GM23248 (cell line): ENCODE results near the gene TMEM95. TPM values are rescaled to one million over a fixed set of nuclear protein-coding genes. Genes with fewer than 3 reads are reported as not detected.

Experiments used
- DNase-seq: peaks from one replicate; pipeline ENCODE4 v3.0.0-alpha.2; 2015
- H2AFZ ChIP-seq: fragments of 200-600 bp; sonication (generic); 2 replicates; pipeline ENCODE4 v1.6.1; 2016; ENCODE audit warnings: antibody characterized with exemption
- H3F3A ChIP-seq: fragments of 200-600 bp; sonication (generic); 2 replicates; pipeline ENCODE4 v1.6.1; 2016; ENCODE audit warnings: mild to moderate bottlenecking, antibody characterized with exemption, mixed run types; ENCODE audit not compliant: insufficient read depth
- H3K27ac ChIP-seq: fragments of 200-600 bp; sonication (generic); 2 replicates; pipeline ENCODE4 v1.5.1; 2016; ENCODE audit warnings: mild to moderate bottlenecking
- H3K27me3 ChIP-seq: fragments of 200-600 bp; sonication (generic); replicated peaks from 2 replicates; pipeline ENCODE4 v1.6.1; 2016; ENCODE audit warnings: mild to moderate bottlenecking; ENCODE audit not compliant: insufficient read depth
- H3K36me3 ChIP-seq: fragments of 200-600 bp; sonication (generic); 2 replicates; pipeline ENCODE4 v1.6.1; 2016; ENCODE audit warnings: low read depth, mild to moderate bottlenecking
- H3K4me1 ChIP-seq: fragments of 200-600 bp; sonication (generic); 2 replicates; pipeline ENCODE4 v1.6.1; 2016; ENCODE audit warnings: mild to moderate bottlenecking; ENCODE audit not compliant: insufficient read depth
- H3K4me2 ChIP-seq: fragments of 200-600 bp; sonication (generic); one replicate; pipeline ENCODE4 v1.6.1; 2016; ENCODE audit warnings: mild to moderate bottlenecking; ENCODE audit not compliant: unreplicated experiment
- H3K4me3 ChIP-seq: fragments of 200-600 bp; sonication (generic); 2 replicates; pipeline ENCODE4 v1.5.1; 2016; ENCODE audit warnings: mild to moderate bottlenecking
- H3K79me2 ChIP-seq: fragments of 200-600 bp; sonication (generic); 2 replicates; pipeline ENCODE4 v1.6.1; 2016; ENCODE audit warnings: mild to moderate bottlenecking; ENCODE audit not compliant: insufficient read depth
- H3K9ac ChIP-seq: fragments of 200-600 bp; sonication (generic); 2 replicates; pipeline ENCODE4 v1.6.1; 2016; ENCODE audit warnings: mild to moderate bottlenecking
- H3K9me2 ChIP-seq: fragments of 200-600 bp; sonication (generic); 2 replicates; pipeline ENCODE4 v1.6.1; 2016; ENCODE audit warnings: mixed run types, mild to moderate bottlenecking, moderate library complexity; ENCODE audit not compliant: insufficient read depth
- H3K9me3 ChIP-seq: fragments of 200-600 bp; sonication (generic); one replicate; pipeline ENCODE4 v1.6.1; 2017; ENCODE audit warnings: low read depth
- H4K20me1 ChIP-seq: fragments of 200-600 bp; sonication (generic); 2 replicates; pipeline ENCODE4 v1.6.0; 2016; ENCODE audit not compliant: insufficient read depth
- EZH2 ChIP-seq: fragments of 200-600 bp; sonication (generic); IDR thresholded peaks from 2 replicates; pipeline ENCODE4 v1.6.1; 2018; ENCODE audit warnings: antibody characterized with exemption, mild to moderate bottlenecking; ENCODE audit not compliant: insufficient read depth, poor library complexity, severe bottlenecking
- EZH2phosphoT487 ChIP-seq: fragments of 200-600 bp; sonication (generic); IDR thresholded peaks from 2 replicates; pipeline ENCODE4 v1.6.1; 2018; ENCODE audit warnings: antibody characterized with exemption, moderate library complexity, mild to moderate bottlenecking, low read depth; ENCODE audit not compliant: insufficient read depth
- WGBS, 2 experiments: methylation state at CpG; one replicate each; pipeline ENCODE4 v1.1.6; 2015 to 2017; ENCODE audit warnings: low lambda C conversion rate in 2 of 2, low coverage in 1 of 2; ENCODE audit errors: missing lambda C conversion rate in 2 of 2; 5-methylcytosine and 5-hydroxymethylcytosine counted together
- in situ Hi-C: fragments of 300-500 bp; cut with MboI; formaldehyde crosslinking; loops from 2 replicates; pipeline ENCODE4 v1.15.0; 2020
- polyA plus RNA-seq: library from polyadenylated mRNA; unstranded; fragments of >200 nt; fragmentation: Nextera tagmentation; extraction: Ambion mirVana; gene quantifications from 2 replicates; pipeline ENCODE4 v1.2.1, GENCODE V29; 2016
- total RNA-seq: library from RNA; depleted of rRNA; stranded (reverse); fragments of >200 nt; shearing (Covaris generic); gene quantifications from 2 replicates; pipeline ENCODE4 v1.2.3, GENCODE V29; 2014

The TMEM95 gene
- total and polyA plus RNA-seq, 2 experiments from 2014 or later, result not detected

DNA sequence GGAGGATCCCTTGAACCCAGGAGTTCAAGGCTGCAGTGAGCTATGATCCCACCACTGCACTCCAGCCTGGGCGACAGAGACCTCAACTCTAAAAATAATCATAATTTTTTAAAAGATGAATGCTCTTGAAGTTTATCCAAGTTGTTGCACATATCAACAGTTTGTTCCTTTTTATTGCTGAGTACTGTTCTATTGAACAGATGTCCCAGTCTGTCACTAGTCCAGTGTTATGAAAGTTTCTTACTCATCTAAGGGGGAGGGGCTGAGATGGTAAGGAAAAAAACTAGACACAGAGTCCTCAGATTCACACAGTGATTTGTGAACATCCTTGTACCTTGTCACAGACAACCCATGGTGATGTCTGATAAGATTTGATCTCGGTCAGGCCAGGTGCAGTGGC lies 14.8 kb upstream of the TMEM95 start:
- Histone ChIP-seq H3K79me2 (no peaks in the 10 kb centered on the region), H3K9me3 (no peaks in the 10 kb centered on the region), H3K4me2 (no peak overlapping the region), H3K36me3 (no peaks in the 10 kb centered on the region), H3K27me3 (peaks cover 8% of the 10 kb centered on the region; the same call in 1 of the 2 replicates), H3K9ac (no peak overlapping the region), H3K4me1 (no peaks in the 10 kb centered on the region), H2AFZ (no peak overlapping the region), H3K27ac (no peak overlapping the region), H4K20me1 (no peaks in the 10 kb centered on the region), H3F3A (no peaks in the 10 kb centered on the region), H3K4me3 (no peak overlapping the region), H3K9me2 (no peaks in the 10 kb centered on the region)
- in situ Hi-C loops, result no loop called here
- 28 to 35% methylated on average over 2 of the region's 2 CpGs for WGBS, 2 experiments
- TF ChIP-seq EZH2phosphoT487, result no peak
- no peak for TF ChIP-seq EZH2
- peak; percentile 62 for DNase-seq

DNA sequence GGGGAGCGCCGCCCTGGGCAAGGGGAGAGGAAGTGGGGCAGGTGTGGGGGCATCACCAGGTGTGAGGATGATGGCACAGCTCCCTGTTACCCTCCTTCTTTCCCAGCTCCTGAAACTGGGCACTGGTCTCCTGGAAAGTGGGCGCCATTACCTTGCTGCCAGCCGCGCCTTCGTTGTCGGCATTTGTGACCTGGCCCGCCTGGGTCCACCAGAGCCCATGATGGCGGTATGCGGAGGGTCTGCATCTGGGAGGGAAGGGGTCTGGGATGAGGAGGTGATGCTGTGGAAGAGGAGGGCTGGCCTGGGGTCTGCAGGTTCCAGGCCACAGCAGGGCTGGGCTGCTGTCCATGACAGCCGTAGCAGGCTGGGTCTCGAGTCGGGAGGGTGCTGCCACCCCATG lies 13.1 kb upstream of the TMEM95 start:
- Histone ChIP-seq H3K27ac (no peak overlapping the region), H3K9me2 (no peaks in the 10 kb centered on the region), H3K4me1 (no peaks in the 10 kb centered on the region), H2AFZ (no peak overlapping the region), H3K27me3 (peaks cover 8% of the 10 kb centered on the region; the same call in 1 of the 2 replicates), H3K36me3 (no peaks in the 10 kb centered on the region), H3K9ac (no peak overlapping the region), H4K20me1 (no peaks in the 10 kb centered on the region), H3K4me2 (no peak overlapping the region), H3K79me2 (no peaks in the 10 kb centered on the region), H3F3A (0 out of 2 replicates have a peak, but pooled peaks cover 6% of the 10 kb centered on the region), H3K4me3 (no peak overlapping the region), H3K9me3 (no peaks in the 10 kb centered on the region)
- no peak for DNase-seq
- no peak for TF ChIP-seq EZH2
- no peak for TF ChIP-seq EZH2phosphoT487
- in situ Hi-C loops, result no loop called here
- 85 to 87% methylated on average over 13 of the region's 13 CpGs for WGBS, 2 experiments

DNA sequence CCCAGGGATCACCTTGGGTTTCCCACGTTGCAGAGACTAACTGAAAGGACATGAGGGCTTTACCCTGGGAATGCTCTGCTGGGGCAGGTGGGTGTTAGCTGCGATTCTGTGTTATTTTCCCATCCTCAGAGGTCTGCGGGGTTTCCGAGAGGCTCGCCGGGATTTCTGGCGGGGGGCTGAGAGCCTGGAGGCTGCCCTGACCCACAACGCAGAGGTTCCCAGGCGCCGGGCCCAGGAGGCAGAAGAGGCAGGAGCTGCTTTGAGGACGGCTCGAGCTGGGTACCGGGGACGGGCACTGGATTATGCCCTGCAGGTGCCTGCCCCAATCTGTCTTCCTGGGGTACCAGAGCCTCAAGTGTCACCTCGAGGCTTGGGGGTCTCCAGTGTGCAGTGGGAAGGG lies 11.7 kb upstream of the TMEM95 start:
- no peaks in the 10 kb centered on the region for H3K4me1 ChIP-seq
- in situ Hi-C loops, result no loop called here
- H3K9me2 ChIP-seq, result no peaks in the 10 kb centered on the region
- H3K27me3 ChIP-seq, result peaks cover 8% of the 10 kb centered on the region; the same call in 1 of the 2 replicates
- no peaks in the 10 kb centered on the region for H3K79me2 ChIP-seq
- 0 out of 2 replicates have a peak, but pooled peaks cover 6% of the 10 kb centered on the region for H3F3A ChIP-seq
- no peak overlapping the region for H3K4me2 ChIP-seq
- H4K20me1 ChIP-seq, result no peaks in the 10 kb centered on the region
- 53 to 63% methylated on average over 15 of the region's 15 CpGs for WGBS, 2 experiments
- H3K27ac ChIP-seq, result no peak overlapping the region
- TF ChIP-seq EZH2 (no peak), EZH2phosphoT487 (no peak)
- no peak overlapping the region for H3K9ac ChIP-seq
- no peaks in the 10 kb centered on the region for H3K36me3 ChIP-seq
- no peak overlapping the region for H2AFZ ChIP-seq
- no peaks in the 10 kb centered on the region for H3K9me3 ChIP-seq
- no peak for DNase-seq
- H3K4me3 ChIP-seq, result no peak overlapping the region

DNA sequence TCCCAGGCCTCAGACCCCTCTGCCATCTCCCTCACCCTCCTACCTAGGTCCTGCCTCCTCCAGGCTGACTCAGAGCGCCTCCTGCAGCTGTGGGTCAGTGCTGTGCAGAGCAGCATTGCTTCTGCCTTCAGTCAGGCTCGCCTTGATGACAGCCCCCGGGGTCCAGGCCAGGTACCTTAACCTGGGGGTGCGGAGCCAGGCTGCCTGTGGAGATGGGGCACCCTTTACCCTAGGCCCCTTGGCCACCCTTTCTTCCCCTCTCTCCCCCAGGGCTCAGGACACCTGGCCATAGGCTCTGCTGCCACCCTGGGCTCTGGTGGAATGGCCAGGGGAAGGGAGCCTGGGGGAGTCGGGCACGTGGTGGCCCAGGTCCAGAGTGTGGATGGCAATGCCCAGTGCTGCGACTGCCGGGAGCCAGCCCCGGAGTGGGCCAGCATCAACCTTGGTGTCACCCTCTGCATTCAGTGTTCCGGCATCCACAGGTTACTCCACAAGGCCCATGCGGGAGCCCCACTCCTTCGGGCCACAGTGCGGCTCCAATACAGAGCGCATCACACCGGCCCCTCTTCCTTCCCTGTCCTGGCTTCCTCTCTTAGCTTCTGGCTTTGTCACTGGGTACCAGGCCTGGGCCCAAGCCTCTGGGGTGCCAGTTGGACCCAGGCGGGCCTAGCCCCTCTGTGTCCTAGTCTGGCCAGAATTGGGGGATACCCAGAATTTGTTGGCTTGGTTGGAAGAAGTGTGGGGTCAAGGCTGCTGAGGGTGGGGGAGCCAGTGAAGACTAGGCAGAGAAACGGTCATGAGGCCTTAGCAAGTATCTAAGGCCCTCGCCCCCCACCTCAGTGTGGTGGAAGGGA lies 8.0 kb upstream of the TMEM95 start:
- 58 to 59% methylated on average over 16 to 18 of the region's 18 CpGs for WGBS, 2 experiments
- no peak overlapping the region for H2AFZ ChIP-seq
- H3K4me1 ChIP-seq, result peaks cover 17% of the 10 kb centered on the region
- no peaks in the 10 kb centered on the region for H3K36me3 ChIP-seq
- no peak overlapping the region for H3K27ac ChIP-seq
- H3F3A ChIP-seq, result peaks cover 6% of the 10 kb centered on the region; the same call in 1 of the 2 replicates
- H3K79me2 ChIP-seq, result peaks cover 8% of the 10 kb centered on the region
- peaks cover 4% of the 10 kb centered on the region; the same call in 1 of the 2 replicates for H3K27me3 ChIP-seq
- H3K9me2 ChIP-seq, result no peaks in the 10 kb centered on the region
- no peak overlapping the region for H3K4me2 ChIP-seq
- H3K9me3 ChIP-seq, result no peaks in the 10 kb centered on the region
- in situ Hi-C loops, result no loop called here
- no peaks in the 10 kb centered on the region for H4K20me1 ChIP-seq
- peak; percentile 31 for DNase-seq
- TF ChIP-seq EZH2phosphoT487 (no peak), EZH2 (no peak)
- H3K4me3 ChIP-seq, result no peak overlapping the region
- no peak overlapping the region for H3K9ac ChIP-seq
